Measurements from ENCODE around the gene RASGRP2. TPM values are rescaled to one million over a fixed set of nuclear protein-coding genes. Genes with fewer than 3 reads are reported as not detected.

RASGRP2 gene
- total RNA-seq, 1 experiment from 2014 or later, result 4.0 TPM

DNA sequence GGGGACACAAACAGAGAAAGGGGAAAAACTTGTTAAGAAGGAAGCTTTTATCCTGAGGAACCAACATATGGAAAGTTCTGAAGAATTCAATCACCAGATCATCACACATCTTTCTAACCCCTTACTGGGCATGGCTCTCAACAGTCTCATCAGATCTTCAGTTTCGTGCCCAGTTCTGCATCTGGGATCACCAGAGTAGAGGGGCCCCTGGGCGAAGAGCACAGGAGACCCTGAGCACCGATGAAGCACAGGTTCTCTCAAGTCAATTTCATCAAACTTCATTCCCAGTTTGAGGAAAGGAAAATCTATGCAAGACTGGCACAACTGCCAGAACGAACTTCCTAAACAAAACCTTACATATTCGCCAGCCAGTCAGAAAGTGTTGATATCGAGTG, 24.4 kb upstream of the RASGRP2 start:
- intact Hi-C loops (cut with micrococcal nuclease; ENCODE audit: unreplicated experiment), result no loop called here
- no peaks in the 10 kb centered on the region for H3K4me1 Mint-ChIP-seq (ENCODE audit: low read depth, unreplicated experiment)
- peaks cover 100% of the 10 kb centered on the region for H3K36me3 Mint-ChIP-seq (ENCODE audit: insufficient read depth, unreplicated experiment)
- no TSS peak for BruUV-seq (replicated peaks)
- no peak for DNase-seq
- Histone ChIP-seq H3K9me3 (no peaks in the 10 kb centered on the region), H3K4me3 (ENCODE audit: low read depth, low read length) (no peak overlapping the region), H3K36me3 (ENCODE audit: control insufficient read depth, insufficient read depth, low read length) (peaks cover 38% of the 10 kb centered on the region), H3K4me1 (no peaks in the 10 kb centered on the region), H3K27me3 (replicated peaks; ENCODE audit: control insufficient read depth, insufficient read depth, low read length) (no peaks in the 10 kb centered on the region)
- H3K27ac Mint-ChIP-seq (ENCODE audit: unreplicated experiment), result no peak overlapping the region
- H3K4me3 Mint-ChIP-seq (ENCODE audit: unreplicated experiment), result no peak overlapping the region
- POLR2A ChIA-PET, result interaction anchor here (1.6 kb wide), 1 partner anchor 11 kb away, joined by 13 read pairs; no protein-coding TSS in a partner anchor
- H3K9me3 Mint-ChIP-seq (ENCODE audit: unreplicated experiment), result no peaks in the 10 kb centered on the region
- no peaks in the 10 kb centered on the region for H3K27me3 Mint-ChIP-seq (ENCODE audit: insufficient read depth, unreplicated experiment)
- CTCF ChIA-PET, result no interaction called here
- TF ChIP-seq, protein P1, sequence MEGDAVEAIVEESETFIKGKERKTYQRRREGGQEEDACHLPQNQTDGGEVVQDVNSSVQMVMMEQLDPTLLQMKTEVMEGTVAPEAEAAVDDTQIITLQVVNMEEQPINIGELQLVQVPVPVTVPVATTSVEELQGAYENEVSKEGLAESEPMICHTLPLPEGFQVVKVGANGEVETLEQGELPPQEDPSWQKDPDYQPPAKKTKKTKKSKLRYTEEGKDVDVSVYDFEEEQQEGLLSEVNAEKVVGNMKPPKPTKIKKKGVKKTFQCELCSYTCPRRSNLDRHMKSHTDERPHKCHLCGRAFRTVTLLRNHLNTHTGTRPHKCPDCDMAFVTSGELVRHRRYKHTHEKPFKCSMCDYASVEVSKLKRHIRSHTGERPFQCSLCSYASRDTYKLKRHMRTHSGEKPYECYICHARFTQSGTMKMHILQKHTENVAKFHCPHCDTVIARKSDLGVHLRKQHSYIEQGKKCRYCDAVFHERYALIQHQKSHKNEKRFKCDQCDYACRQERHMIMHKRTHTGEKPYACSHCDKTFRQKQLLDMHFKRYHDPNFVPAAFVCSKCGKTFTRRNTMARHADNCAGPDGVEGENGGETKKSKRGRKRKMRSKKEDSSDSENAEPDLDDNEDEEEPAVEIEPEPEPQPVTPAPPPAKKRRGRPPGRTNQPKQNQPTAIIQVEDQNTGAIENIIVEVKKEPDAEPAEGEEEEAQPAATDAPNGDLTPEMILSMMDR (IDR thresholded peaks at IDR 0.05; ENCODE audit: insufficient read depth in 1 of 2, low read depth in 1 of 2, low read length in 1 of 2, severe bottlenecking in 1 of 2, unreplicated experiment in 1 of 2), result no peak

DNA sequence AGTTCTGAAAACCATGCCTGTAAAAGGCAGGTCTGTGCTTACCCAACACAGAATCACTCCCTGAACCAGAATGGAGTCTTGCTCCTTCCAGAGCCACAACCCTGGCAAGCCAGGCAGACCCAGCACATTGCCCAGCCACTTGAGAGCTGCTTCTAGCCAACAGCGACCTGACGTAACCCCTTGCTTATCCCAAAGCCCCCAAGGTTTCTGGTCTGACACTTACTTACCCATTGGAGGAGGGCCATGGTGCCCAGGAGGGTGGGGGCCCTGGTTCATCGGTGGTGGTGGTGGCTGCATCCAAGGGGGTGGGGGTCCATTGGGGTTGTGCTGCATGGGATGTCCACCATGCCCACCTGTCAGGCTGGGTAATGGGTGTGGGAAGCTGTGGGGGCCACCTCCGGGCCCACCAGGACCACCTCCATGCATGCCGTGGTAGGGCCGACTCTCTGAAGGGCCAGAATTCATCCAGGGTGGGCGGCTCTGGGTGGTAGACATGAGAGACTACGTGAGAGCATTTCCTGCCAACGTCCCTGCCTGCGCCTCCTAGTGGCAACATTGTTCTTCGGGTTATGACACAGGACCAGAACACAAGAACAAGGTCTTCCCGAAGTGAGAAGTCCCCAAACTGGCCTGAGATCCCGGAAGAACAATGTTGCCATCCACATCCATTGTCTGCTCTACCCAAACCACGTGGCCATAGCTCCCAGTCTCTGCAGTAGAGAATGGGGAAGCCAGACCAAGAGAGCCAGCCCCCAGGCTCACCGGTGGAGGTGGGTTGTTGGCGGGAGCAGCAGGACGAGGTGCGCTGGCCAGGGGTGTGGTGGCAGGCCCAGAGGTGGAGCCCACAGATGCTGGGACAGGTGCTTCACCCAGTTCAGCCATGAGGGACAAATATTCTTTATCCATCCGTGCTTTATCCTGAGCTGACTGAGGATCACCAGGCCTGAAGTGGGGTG, 23.7 kb upstream of the RASGRP2 start:
- POLR2A ChIA-PET, result no interaction called here

DNA sequence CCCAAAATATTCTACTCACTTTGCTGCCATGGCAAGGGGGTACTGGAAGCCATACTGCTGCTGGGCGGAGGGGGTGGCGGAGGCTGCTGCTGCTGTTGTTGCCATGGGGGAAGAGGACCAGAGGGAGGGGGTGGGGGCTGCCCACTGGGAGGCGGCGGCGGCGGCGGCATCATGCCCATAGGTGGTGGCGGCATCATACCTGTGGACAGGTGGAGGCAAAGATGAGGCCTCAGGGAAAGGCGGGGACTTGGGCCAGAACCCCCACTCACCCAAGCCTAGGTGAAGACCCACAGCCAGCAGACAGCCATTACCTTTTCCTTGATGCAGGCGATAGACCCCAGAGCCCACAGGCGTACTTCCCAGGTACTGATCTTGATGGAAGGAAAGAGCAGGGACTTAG, 22.9 kb upstream of the RASGRP2 start:
- H3K4me1 Mint-ChIP-seq (ENCODE audit: low read depth, unreplicated experiment), result no peaks in the 10 kb centered on the region
- H3K27me3 ChIP-seq (replicated peaks; ENCODE audit: control insufficient read depth, insufficient read depth, low read length), result no peaks in the 10 kb centered on the region
- peak overlapping the region; percentile 43 for H3K27ac Mint-ChIP-seq (ENCODE audit: unreplicated experiment)
- peaks cover 37% of the 10 kb centered on the region for H3K36me3 ChIP-seq (ENCODE audit: control insufficient read depth, insufficient read depth, low read length)
- no peaks in the 10 kb centered on the region for H3K9me3 ChIP-seq
- ChIA-PET POLR2A (interaction anchor here (0.6 kb wide), 1 partner anchor 14 kb away, joined by 3 read pairs; no protein-coding TSS in a partner anchor), CTCF (interaction anchor here (0.7 kb wide), 1 partner anchor 116 kb away, joined by 4 read pairs; no protein-coding TSS in a partner anchor)
- no peak overlapping the region for H3K4me3 Mint-ChIP-seq (ENCODE audit: unreplicated experiment)
- H3K27me3 Mint-ChIP-seq (ENCODE audit: insufficient read depth, unreplicated experiment), result no peaks in the 10 kb centered on the region
- peak in 1 of 2 experiments; percentile 34 for DNase-seq
- H3K9me3 Mint-ChIP-seq (ENCODE audit: unreplicated experiment), result no peaks in the 10 kb centered on the region
- no peaks in the 10 kb centered on the region for H3K4me1 ChIP-seq
- intact Hi-C loops (cut with micrococcal nuclease; ENCODE audit: unreplicated experiment), result loop anchor here (2.0 kb wide), 1 partner anchor 78 kb away; no protein-coding TSS in a partner anchor
- no peak overlapping the region for H3K4me3 ChIP-seq (ENCODE audit: low read depth, low read length)
- no TSS peak for BruUV-seq (replicated peaks)
- TF ChIP-seq, protein P1 (IDR thresholded peaks at IDR 0.05; ENCODE audit: insufficient read depth in 1 of 2, low read depth in 1 of 2, low read length in 1 of 2, severe bottlenecking in 1 of 2, unreplicated experiment in 1 of 2), result no peak
- H3K36me3 Mint-ChIP-seq (ENCODE audit: insufficient read depth, unreplicated experiment), result peaks cover 100% of the 10 kb centered on the region

More for the DNA sequence above, 23.7 kb upstream of the RASGRP2 start:
- CTCF ChIA-PET, result interaction anchor here (0.7 kb wide), 1 partner anchor 117 kb away, joined by 4 read pairs; no protein-coding TSS in a partner anchor
- no peaks in the 10 kb centered on the region for H3K27me3 ChIP-seq (replicated peaks; ENCODE audit: control insufficient read depth, insufficient read depth, low read length)
- no peaks in the 10 kb centered on the region for H3K4me1 ChIP-seq
- DNase-seq, result peak; percentile 76 to 83
- Mint-ChIP-seq H3K27me3 (ENCODE audit: insufficient read depth, unreplicated experiment) (no peaks in the 10 kb centered on the region), H3K4me3 (ENCODE audit: unreplicated experiment) (no peak overlapping the region), H3K9me3 (ENCODE audit: unreplicated experiment) (no peaks in the 10 kb centered on the region), H3K27ac (ENCODE audit: unreplicated experiment) (no peak overlapping the region), H3K36me3 (ENCODE audit: insufficient read depth, unreplicated experiment) (peaks cover 100% of the 10 kb centered on the region), H3K4me1 (ENCODE audit: low read depth, unreplicated experiment) (no peaks in the 10 kb centered on the region)
- TF ChIP-seq, protein P1 (IDR thresholded peaks at IDR 0.05; ENCODE audit: insufficient read depth in 1 of 2, low read depth in 1 of 2, low read length in 1 of 2, severe bottlenecking in 1 of 2, unreplicated experiment in 1 of 2), result peak; percentile 71 to 80
- no TSS peak for BruUV-seq (replicated peaks)
- intact Hi-C loops (cut with micrococcal nuclease; ENCODE audit: unreplicated experiment), result loop anchor here (2.0 kb wide), 1 partner anchor 79 kb away; no protein-coding TSS in a partner anchor
- H3K9me3 ChIP-seq, result no peaks in the 10 kb centered on the region
- H3K36me3 ChIP-seq (ENCODE audit: control insufficient read depth, insufficient read depth, low read length), result peaks cover 37% of the 10 kb centered on the region
- no peak overlapping the region for H3K4me3 ChIP-seq (ENCODE audit: low read depth, low read length)
